NCI-H1436 treated with DMSO at 0.1 percent for 48 hours (cell line): ENCODE results near the gene GGA1.
"Not testable (repeated sequence)": the region's sequence is repeated elsewhere in the genome, so short reads cannot be mapped to it uniquely, and the experiment has no call there.

Experiments used
- DNase-seq: peaks from one replicate; lab custom pipeline; 2025; lab: John Stamatoyannopoulos, UW

Gene GGA1

DNA sequence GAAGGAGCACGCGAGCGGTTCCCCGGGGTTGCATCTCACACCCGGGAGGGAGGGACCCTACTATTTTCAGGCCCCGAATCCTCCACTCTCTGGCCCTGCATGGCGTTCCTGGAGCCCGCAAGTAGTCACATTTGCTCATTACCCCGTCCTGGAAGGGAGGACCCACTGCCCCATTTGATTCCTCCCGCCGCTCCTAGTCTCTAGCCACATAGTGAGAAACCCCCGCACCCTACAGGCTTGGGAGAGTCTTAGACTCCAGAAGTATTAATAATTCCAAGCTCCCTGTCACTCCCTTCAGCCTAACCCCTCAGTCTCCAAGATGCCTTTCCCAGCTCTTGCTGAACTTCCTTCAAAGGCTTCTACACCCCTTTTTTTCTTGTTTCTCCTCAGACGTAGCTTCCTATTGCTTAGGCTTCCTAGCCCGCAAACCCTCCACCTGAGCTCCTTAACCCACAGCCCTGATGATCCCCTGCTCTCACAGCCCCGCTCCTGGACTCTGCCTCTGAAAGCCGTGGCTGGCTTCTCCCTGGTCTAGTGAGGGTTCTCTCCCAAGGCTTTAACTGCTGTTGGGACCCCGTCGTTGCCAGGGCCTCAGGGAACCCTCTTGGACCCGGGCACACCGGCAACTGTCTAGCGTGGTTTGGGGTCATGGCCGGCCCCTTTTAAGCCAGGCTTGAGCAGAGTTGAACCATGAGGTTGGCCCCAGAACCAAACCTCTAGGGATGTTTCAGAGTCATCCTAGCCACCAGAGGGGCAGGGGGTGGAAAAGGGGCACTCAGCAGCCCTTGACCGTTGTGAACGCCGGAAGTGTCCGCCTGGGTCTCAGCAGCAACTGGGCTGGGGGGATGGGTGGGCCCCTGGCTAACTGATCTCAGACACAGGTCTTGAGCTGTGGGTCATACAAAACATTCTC is 862 bp downstream of the GGA1 start:
- no peak for DNase-seq

DNA sequence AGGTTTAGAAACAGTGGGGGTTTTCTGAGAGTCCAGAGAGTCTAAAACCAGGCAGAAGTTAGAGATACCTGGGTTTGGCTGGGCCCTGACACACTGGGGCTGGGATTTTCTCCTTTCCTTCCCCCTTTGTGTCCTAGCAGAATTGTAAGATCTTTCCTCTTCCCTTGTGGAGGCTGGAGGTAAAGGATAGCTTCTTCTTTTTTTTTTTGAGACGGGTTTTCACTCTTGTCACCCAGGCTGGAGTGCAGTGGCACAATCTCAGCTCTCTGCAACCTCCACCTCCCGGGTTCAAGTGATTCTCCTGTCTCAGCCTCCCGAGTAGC is 1.5 kb downstream of the GGA1 start:
- DNase-seq: not testable (repeated sequence)

DNA sequence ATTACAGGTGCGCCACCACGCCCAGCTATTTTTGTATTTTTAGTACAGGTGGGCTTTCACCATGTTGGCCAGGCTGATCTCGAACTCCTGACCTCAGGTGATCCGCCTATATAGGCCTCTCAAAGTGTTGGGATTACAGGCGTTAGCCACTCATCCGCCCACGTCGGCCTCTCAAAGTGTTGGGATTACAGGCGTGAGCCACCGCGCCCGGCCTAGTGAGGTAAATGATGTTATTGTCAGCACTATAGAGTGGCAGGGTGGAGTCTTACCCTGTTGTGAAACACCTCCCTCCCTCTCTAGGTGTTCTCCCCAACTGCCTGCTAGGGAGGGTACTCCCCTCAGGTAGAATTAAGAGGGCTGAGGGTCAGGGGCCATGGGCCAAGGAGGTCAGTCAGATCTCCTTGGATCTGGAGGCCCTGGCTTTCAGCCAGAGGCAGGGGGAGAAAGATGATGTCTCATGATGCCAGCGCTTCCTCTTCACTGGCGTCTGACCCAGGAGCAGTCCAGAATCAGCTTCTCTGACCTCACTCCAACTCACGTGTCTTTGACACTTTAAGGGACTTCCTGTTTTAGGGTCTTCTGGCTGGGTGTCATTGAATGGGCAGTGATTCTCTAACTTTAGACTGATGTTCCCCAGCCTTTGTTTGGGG is 2.0 kb downstream of the GGA1 start:
- no peak for DNase-seq

DNA sequence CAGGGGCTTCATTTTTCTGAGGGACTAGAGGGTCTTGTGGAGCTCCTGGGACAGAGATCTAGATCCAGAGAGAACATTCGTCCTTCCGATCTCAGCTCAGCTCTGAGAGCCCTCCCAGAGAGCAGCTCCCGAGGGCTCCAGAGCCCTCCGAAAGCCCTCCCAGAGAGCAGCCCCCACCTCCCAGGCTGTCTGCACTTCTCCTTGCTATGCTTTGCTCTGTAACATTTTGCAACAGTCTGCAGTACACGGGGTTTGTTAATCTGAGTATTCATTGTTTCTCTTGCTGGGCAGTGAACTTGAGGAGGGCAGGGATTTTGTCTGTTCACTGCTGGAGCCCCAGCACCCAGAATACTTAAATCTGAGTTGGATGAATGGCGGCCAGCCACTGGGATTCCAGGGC is 2.6 kb downstream of the GGA1 start:
- no peak for DNase-seq

DNA sequence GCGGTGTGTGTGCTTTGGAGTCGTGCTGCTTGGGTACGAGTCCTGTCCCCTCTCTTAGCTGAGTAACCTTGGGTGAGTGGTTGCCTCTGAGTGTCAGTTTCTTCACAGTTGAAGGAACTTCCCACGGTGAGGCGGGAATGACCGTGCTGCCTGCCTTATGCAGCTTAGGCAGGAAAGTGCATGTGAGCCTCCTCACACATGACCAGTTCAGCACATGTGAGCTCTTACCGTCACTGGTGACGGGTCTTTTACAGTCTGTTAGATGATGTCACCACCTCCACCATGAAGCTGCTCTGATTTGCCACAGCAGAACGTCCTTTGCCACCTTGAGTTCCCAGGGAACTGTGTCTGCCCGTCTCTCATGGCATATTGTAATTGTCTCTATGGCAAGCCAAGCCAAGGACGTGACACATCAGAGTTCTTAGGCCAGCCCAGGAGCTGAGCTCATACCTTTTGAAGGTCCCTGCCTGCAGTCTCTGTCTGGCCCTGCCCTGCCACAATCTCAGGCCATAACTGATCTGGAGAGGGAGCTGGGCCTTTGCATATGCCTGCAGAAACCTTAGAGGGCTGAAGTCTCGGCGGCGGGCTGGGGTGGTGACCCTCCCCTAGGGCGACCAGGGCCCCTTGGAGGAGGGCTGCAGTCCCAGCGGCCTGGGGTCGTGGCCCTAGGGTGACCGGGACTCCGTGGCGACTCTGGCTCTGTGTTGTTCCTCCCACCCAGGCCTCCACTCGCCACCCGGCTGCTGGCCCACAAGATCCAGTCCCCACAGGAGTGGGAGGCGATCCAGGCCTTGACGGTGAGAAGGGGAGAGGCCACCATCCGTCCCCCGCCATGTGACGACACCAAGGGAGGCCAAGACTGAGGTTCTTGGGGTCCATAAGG is 7.8 kb downstream of the GGA1 start:
- no peak for DNase-seq

DNA sequence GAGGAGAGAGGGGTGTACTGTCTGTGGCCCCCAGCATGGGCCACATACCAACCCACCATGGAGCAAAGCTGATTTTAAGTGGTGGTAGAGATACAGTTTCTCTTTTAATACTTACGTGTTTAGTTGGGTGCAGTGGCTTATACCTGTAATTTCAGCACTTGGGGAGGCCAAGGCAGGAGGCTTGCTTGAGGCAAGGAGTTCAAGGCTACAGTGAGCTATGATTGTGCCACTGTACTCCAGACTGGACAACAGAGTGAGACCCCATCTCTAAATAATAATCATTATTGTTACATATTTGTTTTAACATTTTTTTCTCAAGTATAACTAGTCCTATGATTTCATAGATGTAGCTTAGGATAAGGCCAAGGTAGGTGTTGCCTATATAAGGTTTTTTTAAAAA is 8.8 kb downstream of the GGA1 start:
- DNase-seq: no peak

DNA sequence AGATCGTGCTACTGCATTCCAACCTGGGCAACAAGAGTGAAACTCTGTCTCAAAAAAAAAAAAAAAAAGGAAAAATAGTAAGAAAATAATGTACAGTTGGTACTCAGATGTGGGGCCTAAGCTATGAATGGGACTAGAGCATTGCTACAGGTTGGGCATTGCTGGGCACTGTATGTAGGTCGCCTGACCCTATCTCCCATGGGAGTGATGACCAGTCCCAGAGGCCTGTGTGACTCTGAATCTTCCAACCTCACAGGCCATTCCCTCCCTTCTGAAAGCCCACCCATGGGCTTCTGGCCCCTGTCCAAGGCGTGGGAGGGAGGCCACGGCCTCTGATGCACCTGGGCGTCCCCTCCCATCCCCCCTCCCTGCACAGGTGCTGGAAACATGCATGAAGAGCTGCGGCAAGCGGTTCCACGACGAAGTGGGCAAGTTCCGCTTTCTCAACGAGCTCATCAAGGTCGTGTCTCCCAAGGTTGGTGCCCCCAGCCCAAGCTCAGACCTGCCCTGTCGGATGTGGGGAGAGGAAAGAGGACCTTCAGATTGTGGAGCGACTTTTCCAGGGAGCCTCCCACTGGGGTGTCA is 9.5 kb downstream of the GGA1 start:
- DNase-seq: no peak

DNA sequence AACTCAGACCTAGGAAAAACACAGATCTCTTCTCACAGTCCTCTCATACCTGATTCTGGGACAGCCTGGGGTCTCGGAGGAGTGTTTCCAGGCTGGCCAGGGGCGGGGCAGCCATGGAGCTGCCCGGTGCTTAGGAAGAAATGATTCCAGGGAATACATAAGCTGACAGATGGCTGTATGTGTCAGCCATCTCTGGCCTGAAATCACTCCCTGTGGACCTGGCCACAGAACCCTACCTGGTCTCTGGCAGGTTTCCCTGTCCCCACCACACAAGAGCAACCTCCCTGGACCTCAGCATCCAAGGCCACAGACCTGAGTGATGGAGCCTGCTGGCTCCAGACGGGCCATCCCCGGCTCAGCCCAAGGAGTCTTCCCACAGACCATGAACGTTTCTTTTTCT is 10.0 kb downstream of the GGA1 start:
- no peak for DNase-seq

DNA sequence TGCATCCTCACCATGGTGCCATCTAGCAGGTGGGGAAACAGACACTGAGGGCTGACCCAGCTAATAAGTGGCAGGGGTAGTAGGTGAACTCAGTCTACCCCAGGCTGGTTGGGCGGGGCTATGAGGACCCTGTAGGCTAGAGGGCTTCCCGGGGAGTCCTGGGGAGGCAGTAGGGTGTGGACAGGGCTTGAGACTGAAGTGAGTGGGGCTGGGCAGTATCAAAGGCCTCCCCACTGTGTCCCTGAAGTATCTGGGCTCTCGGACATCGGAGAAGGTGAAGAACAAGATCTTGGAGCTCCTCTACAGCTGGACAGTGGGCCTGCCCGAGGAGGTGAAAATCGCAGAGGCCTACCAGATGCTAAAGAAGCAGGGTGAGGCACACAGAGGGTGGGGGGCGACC is 11.4 kb downstream of the GGA1 start:
- DNase-seq: no peak

DNA sequence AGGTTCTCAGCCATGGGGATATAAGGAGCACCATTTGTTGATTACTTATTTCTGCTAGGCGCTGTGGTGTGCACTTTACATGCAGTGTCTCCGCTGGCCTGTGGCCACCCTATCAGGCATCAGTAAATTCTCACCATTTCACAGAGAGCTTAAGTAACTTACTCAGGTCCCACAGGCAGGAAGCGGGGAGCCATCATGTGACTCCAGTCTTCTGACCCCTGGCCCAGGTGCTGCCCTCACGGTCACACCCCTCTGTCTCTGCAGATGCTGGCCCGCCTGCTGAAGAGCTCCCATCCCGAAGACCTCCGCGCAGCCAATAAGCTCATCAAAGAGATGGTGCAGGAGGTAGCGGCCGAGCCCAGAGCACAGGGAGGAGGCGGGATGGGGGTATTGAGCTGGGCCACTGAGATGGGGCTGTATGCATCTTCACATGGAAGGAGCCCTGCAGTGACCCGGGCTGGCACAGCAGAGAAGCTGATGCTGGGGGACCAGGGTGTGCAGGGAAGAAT is 12.8 kb downstream of the GGA1 start:
- no peak for DNase-seq

DNA sequence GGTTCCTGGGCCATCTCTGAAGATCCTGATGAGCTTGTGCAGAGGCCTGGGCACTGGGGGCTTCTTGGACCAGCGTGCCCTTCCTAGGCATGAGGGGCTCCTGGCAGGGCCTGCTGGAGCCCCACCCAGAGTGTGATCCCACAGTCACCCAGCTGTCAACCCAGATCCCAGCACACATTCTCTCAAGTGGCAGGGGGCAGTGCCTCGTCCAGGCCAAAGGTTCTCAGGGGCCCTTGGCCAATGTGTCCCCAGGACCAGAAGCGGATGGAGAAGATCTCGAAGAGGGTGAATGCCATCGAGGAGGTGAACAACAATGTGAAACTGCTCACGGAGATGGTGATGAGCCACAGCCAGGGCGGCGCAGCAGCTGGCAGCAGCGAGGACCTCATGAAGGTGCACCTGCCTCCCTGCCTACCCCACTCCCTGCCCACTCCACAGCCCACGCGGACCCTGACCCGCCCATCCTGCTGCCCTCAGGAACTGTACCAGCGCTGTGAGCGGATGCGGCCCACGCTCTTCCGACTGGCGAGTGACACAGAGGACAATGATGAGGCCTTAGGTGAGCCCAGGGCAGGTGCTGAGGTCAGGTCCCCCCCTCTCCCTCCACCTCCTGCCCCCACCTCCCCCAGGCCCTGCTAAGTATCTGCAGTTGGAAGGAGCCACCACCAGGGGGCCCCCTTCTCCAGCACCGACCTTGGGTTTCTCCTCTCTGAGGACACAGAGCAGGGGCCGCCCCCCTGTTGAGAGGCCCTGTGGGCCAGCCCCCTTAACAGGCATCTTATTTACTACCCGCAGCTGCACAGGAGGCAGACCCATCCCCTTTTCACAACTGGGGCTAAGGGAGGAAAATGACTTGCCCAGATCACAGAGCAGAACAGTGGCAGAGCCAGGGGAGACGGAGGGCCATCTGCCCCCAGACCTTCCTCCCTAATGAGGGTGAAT is 14.7 kb downstream of the GGA1 start:
- DNase-seq: no peak

DNA sequence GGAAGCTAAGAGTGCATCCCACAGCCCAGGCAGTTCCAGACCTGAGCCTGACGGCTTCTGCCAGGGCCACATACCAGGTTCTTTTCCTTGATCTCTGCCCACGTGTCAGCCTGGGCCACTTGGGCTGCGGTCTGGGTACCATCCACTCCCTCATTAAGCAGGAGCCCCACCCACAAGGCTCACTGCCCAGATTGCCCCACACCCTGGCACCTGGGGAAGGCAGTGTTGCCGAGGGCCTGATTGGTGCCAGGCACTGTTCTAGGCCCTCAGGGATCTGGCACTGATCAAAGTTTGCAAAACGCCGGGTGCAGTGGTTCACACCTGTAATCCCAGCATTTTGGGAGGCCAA is 15.4 kb downstream of the GGA1 start:
- no peak for DNase-seq

DNA sequence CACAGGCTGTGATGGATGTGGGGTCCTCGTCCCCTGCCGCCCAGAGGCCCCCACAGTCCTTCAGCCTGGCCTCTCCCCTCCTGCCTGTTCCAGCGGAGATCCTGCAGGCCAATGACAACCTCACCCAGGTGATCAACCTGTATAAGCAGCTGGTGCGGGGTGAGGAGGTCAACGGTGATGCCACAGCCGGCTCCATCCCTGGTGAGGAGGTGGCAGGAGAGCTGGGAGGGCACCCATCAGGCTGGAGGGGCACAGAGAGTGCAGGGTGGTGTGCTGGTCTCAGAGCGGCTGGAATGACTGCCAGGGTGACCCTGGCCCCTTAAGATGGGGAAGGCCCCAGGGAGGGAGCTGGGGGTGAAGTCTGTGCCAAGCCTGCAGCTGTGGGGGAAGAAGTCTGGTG is 16.2 kb downstream of the GGA1 start:
- DNase-seq: no peak

DNA sequence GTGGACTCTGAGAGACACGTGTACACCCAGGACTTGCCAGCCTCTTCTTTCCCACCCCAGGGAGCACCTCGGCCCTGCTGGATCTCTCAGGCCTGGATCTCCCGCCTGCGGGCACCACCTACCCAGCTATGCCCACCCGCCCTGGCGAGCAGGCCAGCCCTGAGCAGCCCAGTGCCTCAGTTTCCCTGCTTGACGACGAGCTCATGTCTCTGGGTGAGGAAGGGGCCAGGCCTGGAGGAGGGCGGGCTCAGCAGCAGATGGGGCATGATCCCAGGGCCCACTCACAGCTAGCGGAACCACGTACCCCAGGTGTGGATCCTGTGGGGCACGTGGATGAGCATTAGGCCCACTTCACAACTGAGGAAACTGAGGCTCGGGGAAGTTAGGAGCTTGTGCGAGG is 17.1 kb downstream of the GGA1 start:
- no peak for DNase-seq

DNA sequence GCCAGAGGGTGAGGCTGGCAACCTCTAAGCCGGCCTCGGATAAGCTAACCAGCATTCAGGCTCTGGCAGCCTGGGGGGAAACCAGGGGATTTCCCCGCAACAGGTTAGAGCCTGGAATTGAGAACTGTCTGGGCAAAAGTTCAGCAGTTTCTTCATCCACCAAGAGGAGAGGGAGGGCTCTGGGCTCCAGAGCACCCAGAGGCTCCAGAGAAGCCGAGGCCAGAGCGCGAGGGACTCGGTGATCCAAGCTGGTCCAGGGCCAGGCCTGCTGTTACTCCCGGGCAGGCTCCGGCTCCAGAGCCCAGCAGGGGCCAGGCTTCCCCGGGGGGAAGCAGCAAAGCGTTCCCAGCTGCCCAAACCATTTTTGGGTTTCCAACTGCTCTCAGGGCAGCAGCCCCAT is 17.5 kb downstream of the GGA1 start:
- no peak for DNase-seq

DNA sequence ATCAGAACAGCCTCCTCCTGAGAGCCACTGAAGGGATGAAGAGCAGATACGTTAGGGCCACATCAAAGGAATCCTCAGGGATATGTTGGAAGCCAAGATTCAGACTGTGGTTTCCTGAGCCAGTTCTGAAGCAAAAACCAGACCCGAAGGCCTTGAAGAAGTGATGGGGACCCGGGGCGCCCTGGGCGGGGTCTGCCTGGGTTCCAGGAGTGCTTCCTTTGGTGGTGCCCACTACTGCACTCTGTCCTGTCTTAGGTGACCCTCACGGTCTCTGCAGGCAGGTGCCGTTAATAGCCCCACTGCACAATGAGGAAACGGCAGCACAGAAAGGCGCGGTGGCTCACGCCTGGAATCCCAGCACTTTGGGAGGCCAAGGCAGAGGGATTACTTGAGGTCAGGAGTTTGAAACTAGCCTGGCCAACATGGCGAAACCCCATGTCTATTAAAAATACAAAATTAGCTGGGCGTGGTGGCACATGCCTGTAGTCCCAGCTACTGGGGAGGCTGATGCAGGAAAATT is 18.0 kb downstream of the GGA1 start:
- DNase-seq: no peak

DNA sequence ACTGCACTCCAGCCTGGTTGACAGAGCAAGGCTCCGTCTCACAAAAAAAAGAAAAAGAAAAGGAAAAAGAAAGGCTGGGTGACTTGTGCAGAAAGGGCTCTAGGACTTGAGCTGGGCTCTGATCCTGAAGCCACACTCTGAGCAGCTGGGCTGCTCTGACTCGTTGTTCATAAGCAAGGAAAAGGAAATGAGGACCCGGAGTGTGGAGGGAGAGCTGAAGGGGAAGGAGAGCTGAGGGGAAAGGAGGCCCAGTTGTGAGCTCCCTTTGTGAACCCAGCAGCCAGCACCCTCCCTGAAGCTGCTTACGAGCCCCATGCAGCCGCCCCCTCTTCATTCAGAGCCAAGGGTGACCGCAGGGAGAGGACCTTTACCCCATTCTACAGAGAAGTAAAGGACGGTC is 18.5 kb downstream of the GGA1 start:
- DNase-seq: no peak

DNA sequence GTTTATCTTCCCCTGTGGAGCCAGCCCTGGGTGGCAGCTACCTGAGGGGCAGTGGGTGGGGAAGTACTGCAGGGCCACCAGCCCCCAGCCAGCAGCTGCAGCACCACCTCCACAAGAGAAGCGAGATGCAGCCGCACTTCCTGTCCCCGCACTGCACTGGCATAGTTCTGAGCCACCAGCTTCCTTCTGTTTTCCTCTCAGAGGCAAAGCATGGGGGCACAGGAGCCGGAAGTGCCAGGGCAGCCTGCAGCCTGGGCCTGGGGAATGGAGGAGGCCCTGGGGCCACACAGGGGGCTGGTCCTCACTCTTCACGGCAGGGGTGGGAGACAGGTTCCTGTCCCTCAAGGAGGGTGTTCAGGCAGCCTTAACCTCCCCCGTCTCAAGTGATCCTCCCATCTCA is 18.9 kb downstream of the GGA1 start:
- no peak for DNase-seq

DNA sequence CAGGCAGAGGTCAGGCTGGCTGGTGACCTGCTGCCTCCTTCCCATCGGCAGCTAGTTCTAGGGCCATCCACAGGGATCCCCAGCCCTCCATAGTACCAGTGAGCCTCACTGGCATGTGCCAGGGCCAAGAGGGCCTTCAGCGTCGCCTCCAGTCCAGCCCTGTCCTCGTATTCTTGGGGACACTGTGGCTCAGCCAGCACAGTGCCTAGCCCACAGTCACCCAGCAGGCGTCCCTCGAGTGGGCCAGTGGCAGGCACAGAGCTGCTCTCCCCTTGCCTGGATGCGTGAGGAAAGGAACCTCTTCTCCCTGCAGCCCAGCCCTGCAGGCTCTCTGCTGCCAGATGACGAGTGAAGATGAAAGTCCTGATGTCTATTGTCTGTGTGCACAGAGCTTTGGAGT is 20.2 kb downstream of the GGA1 start:
- DNase-seq: no peak

DNA sequence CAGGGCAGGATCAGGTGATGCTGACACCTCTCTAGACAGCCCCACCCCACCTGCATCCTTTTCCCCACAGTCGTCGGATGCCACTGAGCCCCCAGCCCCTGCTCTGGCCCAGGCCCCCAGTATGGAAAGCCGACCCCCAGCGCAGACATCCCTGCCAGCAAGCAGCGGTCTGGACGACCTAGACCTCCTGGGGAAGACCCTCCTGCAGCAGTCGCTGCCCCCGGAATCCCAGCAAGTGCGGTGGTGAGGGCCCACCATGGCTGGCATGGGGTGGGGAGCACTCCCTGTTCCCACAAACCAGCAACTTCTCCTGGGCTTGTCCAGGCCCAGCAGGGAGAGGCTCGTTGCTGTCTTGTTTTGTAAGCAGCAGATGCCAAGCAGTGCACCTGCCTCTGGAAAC is 21.3 kb downstream of the GGA1 start:
- no peak for DNase-seq

DNA sequence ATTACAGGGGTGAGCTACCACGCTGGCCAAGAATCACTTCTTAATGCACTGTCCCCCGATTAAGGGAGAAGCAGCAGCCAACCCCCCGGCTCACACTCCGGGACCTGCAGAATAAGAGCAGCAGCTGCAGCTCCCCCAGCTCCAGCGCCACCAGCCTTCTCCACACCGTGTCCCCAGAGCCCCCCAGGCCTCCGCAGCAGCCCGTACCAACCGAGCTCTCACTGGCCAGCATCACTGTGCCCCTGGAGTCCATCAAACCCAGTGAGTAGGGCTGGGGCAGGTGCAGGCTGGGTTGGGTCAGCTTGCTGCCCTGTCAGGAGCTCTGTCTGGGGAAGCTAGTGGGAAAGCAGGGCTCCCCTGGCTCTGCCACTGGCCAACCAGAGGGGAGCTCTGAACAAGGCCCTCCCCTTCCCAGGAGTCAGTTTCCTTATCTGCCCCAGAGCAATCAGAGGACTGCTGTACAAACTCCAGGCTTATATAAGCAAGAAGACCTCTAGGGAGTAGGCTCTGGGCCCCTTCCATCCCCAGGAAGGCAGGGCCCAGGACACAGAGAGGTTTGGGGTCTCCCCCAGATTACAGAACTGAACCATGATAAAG is 22.3 kb downstream of the GGA1 start:
- DNase-seq: no peak
